ENCODE measurements around the gene PPM1N.

Gene PPM1N

DNA sequence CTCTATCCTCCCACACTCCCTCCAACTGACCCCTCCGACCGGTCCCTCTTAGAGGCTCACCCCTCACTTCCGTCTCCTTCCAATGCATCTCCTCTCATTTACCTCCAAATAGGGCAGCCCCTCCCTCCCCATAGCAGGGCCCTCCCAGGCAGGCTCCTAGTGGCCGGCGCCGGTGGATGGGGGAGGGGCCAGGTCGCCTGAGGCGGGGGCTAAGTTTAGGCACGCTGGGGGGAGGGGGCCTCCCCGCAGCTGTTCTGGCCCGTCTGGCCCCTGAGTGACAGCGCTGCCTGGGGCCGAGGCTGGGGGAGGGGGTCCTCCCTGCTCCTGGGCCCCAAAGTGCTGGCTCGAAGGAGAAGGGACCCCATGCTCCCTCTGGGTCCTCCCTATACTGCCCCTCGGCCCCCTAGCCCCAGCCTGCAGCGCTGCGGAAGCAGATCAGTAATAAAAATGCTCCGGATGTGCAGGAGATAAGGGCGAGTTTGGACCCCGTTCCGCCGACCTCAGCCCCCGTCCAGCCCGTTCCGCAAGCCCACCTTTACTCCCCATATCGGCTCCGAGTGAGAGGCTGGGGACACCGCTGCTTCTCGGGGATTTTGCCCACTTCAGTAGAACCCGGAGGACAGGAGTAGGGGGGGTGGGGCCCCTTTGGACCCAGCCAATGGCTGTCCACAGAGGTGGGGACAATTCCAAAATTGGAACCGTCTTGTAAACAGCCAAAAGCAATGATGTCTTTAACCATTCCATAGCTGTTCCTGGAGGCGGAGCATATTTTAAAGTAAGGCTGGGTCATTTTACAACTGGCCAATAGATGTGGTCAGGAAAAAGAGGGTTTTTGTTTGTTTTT, 5.4 kb upstream of the PPM1N start:
- DNase-seq, result no peak

DNA sequence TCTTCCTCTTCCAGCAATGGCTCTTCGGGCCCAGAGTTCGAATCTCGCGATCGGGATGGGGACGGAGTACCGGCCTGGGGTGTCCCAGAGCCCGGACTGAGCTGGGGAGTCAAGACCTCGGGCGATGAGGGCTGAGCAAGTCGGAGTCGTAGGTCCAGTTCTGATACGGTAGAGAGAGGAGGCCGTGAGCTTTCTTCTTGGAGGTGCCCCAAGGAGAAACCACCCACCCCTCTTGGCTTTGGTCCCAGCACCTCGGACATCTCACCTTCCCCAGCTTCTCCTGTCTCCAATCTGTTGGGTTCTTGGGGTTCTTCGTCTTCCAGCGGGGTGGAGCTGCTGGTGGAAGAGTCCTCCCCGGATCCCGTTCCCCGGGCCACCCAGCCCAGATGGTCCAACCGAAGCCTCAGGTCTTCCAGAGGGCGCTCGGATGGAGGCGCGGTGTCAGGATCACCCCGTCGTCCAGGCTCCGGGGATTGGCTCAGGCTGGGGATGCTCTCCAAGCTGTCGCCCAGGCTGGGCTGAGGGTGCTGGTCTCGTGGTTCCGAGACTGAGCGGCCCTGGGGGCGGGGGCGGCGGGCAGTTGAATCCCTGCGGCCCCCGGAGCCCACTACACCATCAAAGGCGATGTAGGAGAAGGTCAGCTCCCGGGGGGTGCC, 3.9 kb upstream of the PPM1N start:
- no peak for DNase-seq

DNA sequence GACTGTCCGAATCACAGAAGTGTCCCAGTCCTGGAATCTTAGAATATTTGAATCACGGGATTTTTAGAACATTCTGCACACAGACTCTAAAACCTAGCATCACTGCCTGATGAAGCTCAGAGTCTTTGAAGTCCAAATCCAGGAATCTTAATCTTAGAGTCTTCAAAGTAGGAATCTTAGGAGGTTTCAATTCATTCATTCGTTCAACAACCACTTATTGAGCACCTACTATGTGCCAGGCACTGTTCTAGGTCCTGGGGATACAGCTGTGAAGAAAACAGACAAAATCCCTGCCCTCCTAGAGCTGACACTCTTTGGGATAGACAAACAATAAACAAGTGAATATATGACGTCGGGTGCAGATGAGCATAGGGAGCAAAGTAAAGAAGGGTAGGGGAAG, 3.1 kb upstream of the PPM1N start:
- DNase-seq, result no peak

DNA sequence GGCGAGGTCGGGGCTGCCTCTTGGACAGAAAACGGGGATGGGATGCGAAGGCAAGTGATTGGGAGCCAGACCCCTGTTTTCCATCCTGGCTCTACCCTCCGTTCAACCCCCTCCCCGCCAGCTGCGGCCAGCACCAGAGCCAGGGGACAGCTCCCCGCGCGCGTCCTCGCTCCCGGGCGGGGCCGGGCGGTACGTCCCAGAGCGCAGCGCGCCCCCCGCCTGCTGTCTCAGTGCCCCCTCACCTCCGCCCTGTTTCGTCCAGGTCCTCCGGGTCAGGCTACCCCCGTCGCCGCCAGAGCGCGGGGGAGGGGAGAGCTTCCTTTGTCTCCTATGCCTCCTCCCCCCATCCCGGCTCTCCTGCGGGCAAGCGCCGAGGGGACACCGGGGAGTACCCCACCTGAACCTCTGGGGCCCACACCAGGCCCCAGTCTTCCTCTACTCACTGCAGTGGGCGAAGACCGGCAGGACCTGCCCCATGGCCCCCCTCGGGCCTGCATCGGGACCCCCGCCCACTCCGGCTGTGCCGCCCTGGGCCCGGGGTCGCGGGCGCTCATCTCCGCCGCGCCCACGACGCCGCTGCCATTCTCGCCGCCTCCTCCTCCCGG, 1.8 kb upstream of the PPM1N start:
- peak in 2 of 4 experiments; percentile 11 to 33 for DNase-seq

DNA sequence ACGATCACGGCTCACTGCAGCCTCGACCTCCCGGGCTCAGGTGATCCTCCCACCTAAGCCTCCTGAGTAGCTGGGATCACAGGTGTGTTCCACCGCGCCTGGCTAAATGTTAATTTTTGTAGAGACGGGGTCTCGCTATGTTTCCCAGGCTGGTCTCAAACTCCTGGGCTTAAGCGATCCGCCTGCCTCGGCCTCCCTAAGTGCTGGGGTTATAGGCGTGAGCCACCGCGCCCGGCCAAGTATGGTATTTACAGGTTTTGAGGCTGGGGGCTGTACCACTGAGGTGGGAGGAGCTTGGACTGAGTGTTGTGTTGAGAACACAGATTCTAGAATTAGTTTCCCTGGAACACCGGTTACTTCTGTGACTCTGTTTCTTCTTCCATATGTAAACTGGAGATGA, 452 bp upstream of the PPM1N start:
- no peak for DNase-seq

DNA sequence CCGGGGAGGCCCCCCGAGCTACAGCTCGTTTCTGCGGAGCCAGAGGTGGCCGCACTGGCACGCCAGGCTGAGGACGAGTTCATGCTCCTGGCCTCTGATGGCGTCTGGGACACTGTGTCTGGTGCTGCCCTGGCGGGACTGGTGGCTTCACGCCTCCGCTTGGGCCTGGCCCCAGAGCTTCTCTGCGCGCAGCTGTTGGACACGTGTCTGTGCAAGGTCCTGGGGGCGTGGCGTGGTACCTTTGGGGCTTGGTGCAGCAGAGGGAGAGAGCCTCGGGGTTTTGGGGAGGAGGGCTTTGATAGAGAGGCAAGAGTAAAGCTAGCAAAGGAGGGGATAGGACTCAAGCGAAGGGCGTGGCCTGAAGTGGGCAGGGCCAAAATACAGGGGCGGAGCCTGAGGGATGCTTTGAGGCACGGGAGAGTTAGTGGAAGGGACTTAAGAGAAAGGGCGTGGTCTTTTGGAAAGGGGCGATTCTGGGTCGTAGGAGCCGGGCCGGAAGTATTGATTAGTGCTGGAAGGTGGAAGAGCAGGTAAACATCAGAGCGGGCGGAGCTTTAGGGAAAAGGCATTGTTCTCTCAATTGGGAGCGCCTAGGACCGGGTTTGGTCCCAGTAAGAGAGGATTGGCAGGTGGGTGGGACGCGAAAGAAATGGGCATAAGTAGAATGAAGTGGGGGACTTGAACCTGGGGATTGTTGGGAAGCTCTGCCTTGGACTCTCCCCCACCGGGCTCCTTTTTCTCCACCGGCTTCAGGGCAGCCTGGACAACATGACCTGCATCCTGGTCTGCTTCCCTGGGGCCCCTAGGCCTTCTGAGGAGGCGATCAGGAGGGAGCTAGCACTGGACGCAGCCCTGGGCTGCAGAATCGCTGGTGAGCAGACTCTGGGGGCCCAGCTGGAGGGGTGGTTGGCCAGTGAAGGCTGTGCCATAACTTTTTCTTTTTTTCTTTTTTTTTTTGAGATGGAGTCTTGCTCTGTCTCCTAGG, 1.2 kb downstream of the PPM1N start:
- DNase-seq, result peak in 2 of 4 experiments; percentile 30 to 55

DNA sequence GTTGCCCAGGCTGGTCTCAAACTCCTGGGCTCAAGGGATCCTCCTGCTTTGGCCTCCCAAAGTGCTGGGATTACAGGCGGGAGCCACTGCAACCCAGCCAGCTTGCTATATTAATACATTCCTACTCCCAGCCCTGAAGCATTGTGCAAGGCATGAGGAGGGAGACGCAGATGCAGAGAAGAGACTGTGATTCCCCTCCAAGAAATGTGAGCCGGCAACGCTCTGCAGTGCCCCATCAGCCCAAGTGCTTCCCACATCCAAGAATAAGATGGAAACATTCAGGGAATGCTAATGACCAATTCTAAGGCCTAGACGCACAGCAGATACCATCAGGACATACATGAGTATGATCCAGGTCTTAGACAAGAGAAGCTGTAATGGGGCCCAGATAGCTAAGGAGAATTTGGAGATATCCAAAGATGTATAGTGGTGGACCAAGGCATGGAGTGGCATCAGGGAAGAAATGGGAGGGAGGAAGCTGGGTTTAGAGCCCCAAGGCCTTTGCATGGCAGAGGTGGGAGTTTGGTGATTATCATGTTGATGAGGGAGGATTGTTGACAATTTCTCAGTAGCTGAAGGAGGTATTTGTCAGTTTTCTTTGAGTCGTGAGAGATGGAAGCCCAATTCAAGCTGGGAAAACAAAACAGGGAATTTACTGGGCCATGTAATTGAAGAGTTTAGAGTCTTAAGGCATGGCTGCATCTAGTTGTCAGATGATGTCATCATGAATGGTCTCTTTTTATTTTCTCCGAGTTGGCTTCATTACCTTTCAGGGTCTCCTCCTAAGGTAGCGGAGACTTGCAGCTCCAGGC, 2.9 kb downstream of the PPM1N start:
- DNase-seq, result no peak

DNA sequence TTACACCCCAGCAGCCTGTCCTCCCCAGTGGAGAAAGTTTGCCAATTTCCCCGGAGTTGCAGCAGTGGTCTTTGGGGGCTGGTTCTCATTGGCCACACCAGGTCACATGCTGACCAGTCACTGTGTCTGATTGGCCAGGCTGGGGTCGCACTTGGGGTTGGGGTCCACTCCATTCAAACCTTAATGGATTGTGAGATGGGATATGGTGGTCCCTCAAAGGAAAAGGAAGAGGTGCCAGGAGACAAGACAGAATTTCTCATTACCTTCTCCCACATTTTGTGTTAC, 3.4 kb downstream of the PPM1N start:
- DNase-seq, result no peak

DNA sequence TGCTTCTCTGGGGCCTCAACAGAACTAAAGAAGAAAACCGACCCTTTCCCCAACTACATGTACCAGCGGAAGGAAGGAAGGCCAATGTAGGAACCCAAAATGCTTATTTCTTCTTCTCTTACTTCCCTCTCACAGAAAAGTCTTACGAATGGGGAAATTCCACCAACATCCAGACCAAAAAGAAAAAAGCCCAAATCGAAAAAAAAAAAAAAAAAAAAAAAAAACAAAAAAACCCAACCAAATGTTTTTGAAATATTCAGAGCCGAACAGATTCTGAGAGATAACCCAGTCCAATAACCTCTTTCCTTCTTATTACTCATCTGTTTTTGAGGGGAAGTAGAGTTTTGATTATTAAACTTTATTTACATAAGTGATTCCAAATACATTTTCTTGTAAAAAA, 3.9 kb downstream of the PPM1N start:
- DNase-seq, result no peak

DNA sequence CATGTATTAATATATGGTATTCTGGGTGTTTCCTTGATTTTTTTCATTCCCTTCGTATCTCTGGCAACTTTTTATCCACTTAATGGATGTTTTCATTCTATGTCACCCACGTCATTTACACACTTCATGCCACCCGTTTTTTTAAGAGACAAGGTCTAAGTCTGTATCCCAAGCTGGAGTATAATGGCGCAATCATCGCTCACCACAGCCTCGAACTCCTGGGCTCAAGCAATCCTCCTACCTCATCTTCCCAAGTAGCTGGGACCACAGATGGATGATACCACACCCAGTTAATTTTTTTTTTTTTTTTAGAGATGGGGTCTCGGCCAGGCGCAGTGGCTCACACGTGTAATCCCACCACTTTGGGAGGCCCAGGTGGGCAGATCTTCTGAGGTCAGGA, 5.7 kb downstream of the PPM1N start:
- DNase-seq, result no peak

DNA sequence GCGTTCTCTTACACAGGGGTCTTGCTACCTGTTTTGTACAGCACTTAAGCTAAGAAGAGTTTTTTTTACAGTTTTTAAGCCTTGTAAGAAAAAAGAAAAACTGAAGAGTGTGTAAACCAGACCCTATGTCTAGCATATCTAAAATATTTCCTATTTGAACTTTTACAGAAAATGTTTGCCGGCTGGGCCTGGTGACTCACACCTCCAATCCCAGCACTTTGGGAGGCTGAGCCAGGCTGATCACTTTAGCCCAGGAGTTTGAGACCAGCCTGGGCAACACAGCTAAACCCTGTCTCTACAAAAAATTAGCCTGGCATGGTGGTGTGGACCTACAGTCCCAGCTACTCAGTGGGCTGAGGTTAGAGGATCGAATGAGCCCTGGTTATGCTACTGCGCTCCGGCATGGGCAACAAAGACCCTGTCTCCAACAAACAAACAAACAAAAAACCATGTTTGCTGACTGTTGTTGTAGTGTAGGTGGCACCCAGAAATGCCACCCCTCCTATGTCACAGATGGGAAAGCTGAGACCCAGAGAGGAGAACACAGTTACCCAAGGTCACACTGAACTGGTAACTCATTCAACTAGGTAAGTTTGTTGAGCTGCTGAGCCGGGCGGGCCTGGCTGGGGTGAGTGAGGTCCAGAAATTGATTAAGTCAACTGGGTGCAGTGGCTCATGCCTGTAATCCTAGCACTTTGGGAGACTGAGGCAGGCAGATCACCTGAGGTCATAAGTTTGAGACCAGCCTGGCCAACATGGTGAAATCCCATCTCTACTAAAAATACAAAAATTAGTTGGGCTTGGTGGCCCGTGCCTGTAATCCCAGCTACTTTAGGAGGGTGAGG, 7.1 kb downstream of the PPM1N start:
- DNase-seq, result no peak

DNA sequence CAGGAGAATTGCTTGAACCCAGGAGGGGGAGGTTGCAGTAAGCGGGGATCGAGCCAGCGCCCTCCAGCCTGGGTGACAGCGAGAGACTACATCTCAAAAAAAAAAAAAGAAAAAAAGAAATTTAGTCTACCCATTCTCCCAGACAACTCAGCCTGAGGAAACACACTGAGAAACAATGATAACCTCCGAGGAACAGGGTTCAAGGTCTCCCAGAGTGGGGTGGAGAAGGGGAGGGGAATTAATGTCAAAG, 7.7 kb downstream of the PPM1N start:
- DNase-seq, result no peak

DNA sequence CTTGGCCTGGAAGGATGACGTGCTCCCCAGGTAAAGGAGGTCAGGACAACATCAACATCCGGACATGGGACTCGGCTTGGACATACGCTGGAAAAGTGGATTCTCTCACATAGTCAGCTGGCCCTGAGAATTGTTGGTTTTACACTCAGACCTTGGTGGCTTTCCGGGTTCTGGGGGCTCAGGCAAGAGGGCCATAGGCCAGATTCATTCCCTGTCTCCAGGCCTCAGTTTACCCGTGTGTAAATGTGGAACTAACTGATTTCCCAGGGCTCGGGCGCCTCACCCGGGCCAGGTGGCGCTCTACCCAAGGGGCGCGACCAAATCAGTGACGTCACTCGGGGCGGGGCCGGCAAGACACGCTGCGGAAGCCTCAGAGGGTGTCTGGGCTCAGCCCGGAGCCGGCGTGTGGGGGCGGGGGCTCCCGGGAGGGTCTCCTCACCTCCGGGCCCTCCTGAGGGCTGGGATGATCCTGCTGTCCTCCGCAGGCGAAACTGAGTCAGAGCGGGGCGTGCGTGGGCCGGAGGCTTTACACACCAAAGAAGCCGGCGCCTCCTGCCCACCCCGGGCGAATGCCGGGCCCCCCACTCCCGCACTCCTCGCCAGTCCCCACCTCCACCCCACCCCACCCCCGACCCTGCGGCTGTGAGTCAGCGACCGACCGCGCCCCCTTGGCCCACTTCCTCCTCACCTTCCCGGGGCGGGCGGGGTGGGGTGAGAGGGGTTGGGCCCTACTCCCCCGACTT, 8.2 kb downstream of the PPM1N start:
- DNase-seq, result peak; percentile 94 to 98 (median 96)

DNA sequence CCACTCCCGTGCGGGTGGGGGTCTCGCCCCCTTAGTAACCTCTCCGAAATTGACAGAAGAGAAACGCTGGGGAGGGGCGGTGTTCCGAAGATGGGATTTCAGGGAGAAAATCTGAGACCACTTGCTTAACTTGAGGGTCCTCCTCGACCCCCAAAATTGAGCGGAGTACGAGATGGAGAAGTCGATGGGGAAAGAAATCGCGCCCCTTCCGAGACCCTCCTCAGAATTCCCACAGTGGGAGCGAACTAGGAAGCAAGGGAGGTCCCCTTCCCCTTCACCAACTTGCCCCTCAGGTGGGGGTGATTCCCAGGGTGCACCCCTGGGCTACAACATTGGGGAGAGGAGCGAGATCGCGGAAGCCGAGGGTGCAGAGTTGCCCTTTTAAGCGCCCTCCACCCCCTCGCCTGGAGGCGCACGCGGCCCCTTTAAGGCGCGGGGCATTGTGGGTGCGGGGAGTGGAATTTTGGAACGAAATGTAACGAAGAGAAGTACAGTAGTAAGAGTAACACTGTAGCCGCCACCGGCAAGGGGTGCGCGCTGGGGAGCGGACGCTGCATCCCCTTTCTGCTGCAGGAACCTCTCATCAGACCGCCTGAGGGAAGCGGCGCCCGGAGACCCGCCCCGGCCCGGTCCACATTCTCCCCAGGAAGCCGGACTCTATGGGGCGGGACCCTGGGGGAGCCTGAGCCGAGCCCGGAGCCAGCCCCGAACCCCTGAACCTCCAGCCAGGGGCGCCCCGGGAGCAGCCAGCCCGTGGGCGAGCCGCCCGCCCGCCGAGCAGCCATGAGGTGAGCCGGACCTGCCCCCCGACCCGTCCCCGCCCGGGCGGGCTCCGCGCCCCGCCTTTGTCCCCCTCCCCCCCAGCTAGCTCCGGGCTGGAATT, 9.0 kb downstream of the PPM1N start, which contains the start of gene VASP:
TSS of gene VASP (plus strand) at position 491 of the 883 bp plus-strand sequence. CDS start at position 784, 293 bp downstream.
- peak; percentile 67 to 91 (median 82) for DNase-seq

DNA sequence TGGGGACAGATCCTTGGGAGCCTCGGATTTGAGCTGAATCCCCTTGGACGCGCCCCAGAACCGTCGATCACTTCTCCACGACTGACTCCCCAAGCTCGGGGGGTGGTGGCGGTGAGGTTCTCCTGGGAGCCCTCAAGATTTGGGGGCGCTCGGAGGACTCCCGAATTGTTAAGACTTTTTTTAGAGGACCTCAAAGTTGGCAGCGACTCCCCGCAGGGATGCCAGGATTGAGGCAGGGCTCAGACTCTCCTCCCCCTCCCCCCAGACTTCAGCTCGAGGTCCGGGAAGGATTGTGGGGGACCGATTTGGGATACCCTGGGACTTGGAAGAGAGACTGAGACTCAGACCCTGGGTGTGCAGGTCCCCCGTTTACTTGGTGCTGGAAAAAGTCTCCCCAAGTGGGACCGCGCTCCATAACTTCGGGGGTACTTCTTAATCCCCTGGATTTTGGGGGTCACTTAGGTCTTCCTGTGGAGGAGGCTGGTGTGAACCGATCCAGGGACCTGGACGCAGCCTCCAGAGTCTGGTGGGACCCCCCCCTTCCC, 9.7 kb downstream of the PPM1N start:
- DNase-seq, result no peak

DNA sequence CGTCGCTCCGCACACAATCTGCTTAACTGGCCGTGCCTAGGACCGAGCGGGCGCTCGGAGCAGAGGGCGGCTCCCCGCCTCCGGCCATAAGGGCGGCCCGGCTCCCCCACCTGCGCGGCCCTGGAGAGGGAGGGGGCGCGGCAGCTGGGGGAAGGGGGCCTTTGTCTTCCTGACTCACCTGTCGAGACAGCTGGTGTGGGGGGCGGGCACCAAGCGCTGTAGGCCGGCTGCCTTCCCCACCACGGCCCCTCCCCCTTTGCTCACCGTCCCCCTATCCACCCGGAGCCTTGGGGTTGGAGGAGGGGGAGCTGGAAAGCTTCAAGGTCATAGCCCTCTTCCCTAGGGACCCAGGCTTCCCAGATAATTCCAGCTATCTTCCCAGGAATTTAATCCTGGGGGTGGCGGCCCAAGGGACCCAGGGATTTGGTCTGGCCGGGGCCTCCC, 10.2 kb downstream of the PPM1N start:
- DNase-seq, result no peak

DNA sequence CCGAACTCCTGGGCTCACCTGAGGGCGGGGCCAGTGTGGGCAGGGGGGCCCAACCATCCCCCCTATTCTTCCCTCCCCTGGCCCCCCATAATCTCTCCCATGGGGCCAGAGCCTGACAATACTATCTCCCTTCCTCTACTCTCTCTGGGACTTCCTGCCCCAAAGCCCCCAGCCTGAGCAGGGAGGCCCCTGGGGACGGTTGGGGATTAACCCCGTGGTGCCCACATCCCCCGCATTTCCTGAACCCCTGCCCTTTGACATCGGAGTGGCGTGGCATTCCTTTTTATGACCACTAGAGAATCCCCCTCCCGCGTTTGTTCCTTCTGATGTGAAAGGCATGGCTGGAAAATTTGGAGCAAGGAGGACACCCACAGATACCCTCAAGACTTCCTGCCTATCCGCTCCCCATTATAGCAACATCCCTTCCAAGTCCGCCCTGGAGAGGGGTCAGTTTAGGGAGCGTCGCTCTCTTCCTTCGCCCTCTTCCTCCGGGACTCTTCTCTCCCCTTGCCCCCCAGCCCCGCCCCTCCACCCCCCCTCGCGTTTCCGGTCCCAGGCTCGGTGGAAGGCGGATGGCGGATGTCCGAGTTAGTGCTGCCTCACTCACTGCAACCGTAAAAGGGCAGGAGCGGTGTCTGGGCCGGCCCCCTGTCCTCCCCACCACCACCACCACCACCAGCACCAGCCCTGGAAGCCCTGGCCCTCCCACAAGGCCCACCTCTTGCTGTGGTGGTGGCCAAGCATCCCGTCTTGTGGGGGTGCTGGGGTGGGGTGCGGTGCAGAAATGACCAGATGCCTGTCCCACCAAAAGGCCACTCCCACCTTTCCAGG, 10.8 kb downstream of the PPM1N start:
- no peak for DNase-seq

DNA sequence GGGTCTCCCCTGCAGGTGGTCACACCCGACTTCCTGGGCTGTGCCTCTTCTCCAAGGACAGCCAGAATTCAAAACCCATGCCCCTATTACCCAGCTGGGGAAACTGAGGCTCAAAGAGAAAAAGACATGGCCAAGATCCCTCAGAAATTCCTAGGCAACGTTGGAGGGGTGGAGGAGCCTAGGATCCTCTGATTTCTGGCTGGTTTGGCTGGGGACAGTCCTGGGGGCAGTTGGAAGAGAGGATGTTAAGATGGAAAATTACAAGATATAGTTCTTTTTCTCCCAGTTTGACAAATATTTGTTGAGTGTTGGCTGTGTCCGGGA, 11.4 kb downstream of the PPM1N start:
- no peak for DNase-seq

Measured in activated naive CD4-positive, alpha-beta T cell (primary cell).